Neuronal stem cell (in vitro differentiated cells): ENCODE data around the gene CCN5.

Source experiments
- DNase-seq: peaks from one replicate; pipeline ENCODE4 v3.0.0-alpha.2; 2013; ENCODE audit warnings: low spot score
- H2AFZ ChIP-seq: one replicate; pipeline ENCODE4 v1.6.1; 2013; ENCODE audit warnings: mild to moderate bottlenecking, low read length, inconsistent platforms
- H2AK5ac ChIP-seq: 2 replicates; pipeline ENCODE4 v1.6.1; 2013; ENCODE audit warnings: low read depth, mild to moderate bottlenecking, inconsistent platforms, low read length, moderate library complexity, mixed read lengths
- H2BK120ac ChIP-seq: 2 replicates; pipeline ENCODE4 v1.6.1; 2013; ENCODE audit warnings: low read depth, mild to moderate bottlenecking, inconsistent platforms, low read length, moderate library complexity, mixed read lengths
- H2BK12ac ChIP-seq: one replicate; pipeline ENCODE4 v1.6.1; 2013; ENCODE audit warnings: low read length, inconsistent platforms
- H2BK15ac ChIP-seq: 2 replicates; pipeline ENCODE4 v1.6.1; 2013; ENCODE audit warnings: mild to moderate bottlenecking, low read length, inconsistent platforms, mixed read lengths
- H2BK5ac ChIP-seq: one replicate; pipeline ENCODE4 v1.6.1; 2013; ENCODE audit warnings: inconsistent platforms, mild to moderate bottlenecking, low read length, moderate library complexity
- H3K14ac ChIP-seq: one replicate; pipeline ENCODE4 v1.6.1; 2013; ENCODE audit warnings: low read length, inconsistent platforms
- H3K18ac ChIP-seq: 2 replicates; pipeline ENCODE4 v1.6.1; 2013; ENCODE audit warnings: low read length, inconsistent platforms
- H3K23ac ChIP-seq: 2 replicates; pipeline ENCODE4 v1.6.1; 2013; ENCODE audit warnings: low read depth, mild to moderate bottlenecking, mixed read lengths, low read length, inconsistent platforms; ENCODE audit not compliant: poor library complexity
- H3K27ac ChIP-seq: replicated peaks from 3 replicates; pipeline ENCODE4 v1.5.1; 2013; ENCODE audit warnings: low read length, inconsistent platforms
- H3K27me3 ChIP-seq, 3 experiments: 2 replicates each; pipeline ENCODE4 v1.6.1; 2013; ENCODE audit warnings: low read length in 3 of 3, mild to moderate bottlenecking in 2 of 3, inconsistent platforms in 1 of 3, low read depth in 1 of 3, mixed read lengths in 1 of 3, moderate library complexity in 1 of 3; ENCODE audit not compliant: control insufficient read depth in 3 of 3, insufficient read depth in 3 of 3
- H3K36me3 ChIP-seq, 2 donors: replicated peaks in 1 of 2; 2 replicates each; pipeline ENCODE4 v1.6.1; 2013; ENCODE audit warnings: low read length in 2 of 2; ENCODE audit not compliant: control insufficient read depth in 2 of 2, insufficient read depth in 2 of 2
- H3K4ac ChIP-seq: 2 replicates; pipeline ENCODE4 v1.6.1; 2013; ENCODE audit warnings: inconsistent platforms, mild to moderate bottlenecking, low read length, moderate library complexity
- H3K4me1 ChIP-seq, 2 donors: 1 replicate in 1 of 2; 2 replicates in 1 of 2; pipeline ENCODE4 v1.6.1; 2013; ENCODE audit warnings: low read length in 2 of 2, low read depth in 1 of 2; ENCODE audit not compliant: control insufficient read depth in 2 of 2, insufficient read depth in 1 of 2
- H3K4me2 ChIP-seq: one replicate; pipeline ENCODE4 v1.6.1; 2013; ENCODE audit warnings: mild to moderate bottlenecking, low read length, inconsistent platforms; ENCODE audit not compliant: insufficient read depth, poor library complexity, severe bottlenecking
- H3K4me3 ChIP-seq, 2 donors: 2 replicates each; pipeline ENCODE4 v1.5.1; 2013; ENCODE audit warnings: low read length in 2 of 2, mild to moderate bottlenecking in 2 of 2, inconsistent platforms in 1 of 2, moderate library complexity in 1 of 2
- H3K79me1 ChIP-seq: one replicate; pipeline ENCODE4 v1.6.1; 2013; ENCODE audit warnings: low read depth, mild to moderate bottlenecking, inconsistent platforms, low read length, moderate library complexity
- H3K9ac ChIP-seq: one replicate; pipeline ENCODE4 v1.6.1; 2013; ENCODE audit warnings: mild to moderate bottlenecking, low read depth, low read length, inconsistent platforms; ENCODE audit not compliant: poor library complexity
- H3K9me3 ChIP-seq, 2 donors: replicated peaks in 1 of 2; 2 replicates each; pipeline versions ENCODE3 to v1.6.1; 2013; ENCODE audit warnings: low read length in 2 of 2, mild to moderate bottlenecking in 2 of 2, inconsistent platforms in 1 of 2, low read depth in 1 of 2, mixed read lengths in 1 of 2, moderate library complexity in 1 of 2; ENCODE audit not compliant: control insufficient read depth in 2 of 2, insufficient read depth in 1 of 2
- H4K8ac ChIP-seq: one replicate; pipeline ENCODE4 v1.6.1; 2013; ENCODE audit warnings: low read depth, mild to moderate bottlenecking, inconsistent platforms, low read length, moderate library complexity
- H4K91ac ChIP-seq: one replicate; pipeline ENCODE4 v1.6.1; 2013; ENCODE audit warnings: low read length, low read depth, mild to moderate bottlenecking, inconsistent platforms; ENCODE audit not compliant: poor library complexity
- WGBS, 2 donors: extraction: QIAGEN DNeasy Blood & Tissue Kit; methylation state at CpG; one replicate each; pipeline ENCODE4 v1.1.7; 2013; ENCODE audit warnings: missing lambda C conversion rate in 2 of 2, mixed read lengths in 1 of 2; ENCODE audit not compliant: insufficient read length in 2 of 2, insufficient replicate concordance in 1 of 2; ENCODE audit errors: extremely low coverage in 2 of 2; 5-methylcytosine and 5-hydroxymethylcytosine counted together

CCN5 gene

GRCh38 chr20:44776980-44777379 is 61.8 kb downstream of the CCN5 start:
- no CpG with 5 or more reads among the region's 7 CpGs for WGBS, 2 donors
- Histone ChIP-seq H3K79me1 (no peaks in the 10 kb centered on the region), H3K4ac (no peak overlapping the region), H4K8ac (no peak overlapping the region), H3K27me3 (no peaks in the 10 kb centered on the region), H2BK12ac (no peak overlapping the region), H3K18ac (no peak overlapping the region), H3K4me2 (no peak overlapping the region), H3K27ac (no peak overlapping the region), H3K14ac (no peak overlapping the region), H2BK5ac (no peak overlapping the region), H2AFZ (no peak overlapping the region), H3K23ac (no peak overlapping the region), H3K9ac (no peak overlapping the region), H3K36me3 (no peaks in the 10 kb centered on the region), H3K9me3 (no peaks in the 10 kb centered on the region), H3K4me1 (no peaks in the 10 kb centered on the region), H3K4me3 (no peak overlapping the region), H4K91ac (no peak overlapping the region), H2BK15ac (no peak overlapping the region), H2BK120ac (no peak overlapping the region), H2AK5ac (no peak overlapping the region)
- DNase-seq = peak; percentile 59
